ENCODE data around the gene IFNA13. TPM values are rescaled to one million over a fixed set of nuclear protein-coding genes. Genes with fewer than 3 reads are reported as not detected.

Gene IFNA13
- polyA plus RNA-seq, result not detected

GRCh38 chr9:21367957-21368356 is at the start of gene IFNA13:
Gene IFNA13, minus strand, starts transcription at chr9:21368057. Its CDS starts 47 bp downstream, at chr9:21368010.
- H3K36me3 Mint-ChIP-seq, result no peaks in the 10 kb centered on the region
- no peaks in the 10 kb centered on the region for H3K9me3 Mint-ChIP-seq
- no peak within 1 kb of the TSS for H3K4me3 Mint-ChIP-seq
- peaks cover 2 to 15% (median 14%) of the 10 kb centered on the region in 3 donors for H3K27me3 Mint-ChIP-seq (ENCODE audit: low read depth in 3 of 3)
- no peak within 1 kb of the TSS for H3K27ac Mint-ChIP-seq
- DNase-seq, result no peak
- no peaks in the 10 kb centered on the region for H3K4me1 Mint-ChIP-seq

GRCh38 chr9:21415493-21416267 is 47.8 kb upstream of the IFNA13 start:
- Mint-ChIP-seq H3K36me3 (no peaks in the 10 kb centered on the region), H3K27ac (no peak overlapping the region), H3K4me1 (no peaks in the 10 kb centered on the region), H3K9me3 (no peaks in the 10 kb centered on the region), H3K27me3 (ENCODE audit: low read depth in 3 of 3) (peaks cover 0 to 5% (median 3%) of the 10 kb centered on the region in 3 donors), H3K4me3 (no peak overlapping the region)
- DNase-seq, result no peak

- H3K27ac Mint-ChIP-seq, result no peak overlapping the region
- no peaks in the 10 kb centered on the region for H3K9me3 Mint-ChIP-seq
- no peak overlapping the region for H3K4me3 Mint-ChIP-seq
- no peaks in the 10 kb centered on the region for H3K36me3 Mint-ChIP-seq
- H3K27me3 Mint-ChIP-seq (ENCODE audit: low read depth in 3 of 3), result peaks cover 0 to 3% (median 2%) of the 10 kb centered on the region in 3 donors
- H3K4me1 Mint-ChIP-seq, result no peaks in the 10 kb centered on the region
- DNase-seq, result no peak
These were observed 46.5 kb upstream of the IFNA13 start for GRCh38 chr9:21414220-21414940.

- Mint-ChIP-seq H3K36me3 (no peaks in the 10 kb centered on the region), H3K27ac (no peak overlapping the region), H3K27me3 (ENCODE audit: low read depth in 3 of 3) (peaks cover 0 to 3% (median 2%) of the 10 kb centered on the region in 3 donors), H3K9me3 (no peaks in the 10 kb centered on the region), H3K4me3 (no peak overlapping the region), H3K4me1 (no peaks in the 10 kb centered on the region)
- DNase-seq, result no peak
These were observed 45.8 kb upstream of the IFNA13 start for GRCh38 chr9:21413624-21414023.

GRCh38 chr9:21413151-21413550 is 45.3 kb upstream of the IFNA13 start:
- Mint-ChIP-seq H3K27me3 (ENCODE audit: low read depth in 3 of 3) (peaks cover 0 to 3% (median 2%) of the 10 kb centered on the region in 3 donors), H3K9me3 (no peaks in the 10 kb centered on the region), H3K27ac (no peak overlapping the region)

GRCh38 chr9:21412107-21412506 is 44.2 kb upstream of the IFNA13 start:
- Mint-ChIP-seq H3K27me3 (ENCODE audit: low read depth in 3 of 3) (peaks cover 0 to 3% (median 2%) of the 10 kb centered on the region in 3 donors), H3K9me3 (no peaks in the 10 kb centered on the region)

More at GRCh38 chr9:21413151-21413550, 45.3 kb upstream of the IFNA13 start:
- no peak for DNase-seq
- Mint-ChIP-seq H3K36me3 (no peaks in the 10 kb centered on the region), H3K4me3 (no peak overlapping the region), H3K4me1 (no peaks in the 10 kb centered on the region)

GRCh38 chr9:21408817-21409216 is 41.0 kb upstream of the IFNA13 start, which contains the start of gene IFNA8:
Gene IFNA8, plus strand, starts transcription at chr9:21409117. Its CDS starts 60 bp downstream, at chr9:21409177.
- Mint-ChIP-seq H3K4me1 (no peaks in the 10 kb centered on the region), H3K27me3 (ENCODE audit: low read depth in 3 of 3) (peaks cover 0 to 6% (median 2%) of the 10 kb centered on the region in 3 donors), H3K36me3 (no peaks in the 10 kb centered on the region), H3K4me3 (no peak within 1 kb of the TSS), H3K9me3 (no peaks in the 10 kb centered on the region), H3K27ac (no peak within 1 kb of the TSS)
- no peak for DNase-seq

More at GRCh38 chr9:21412107-21412506, 44.2 kb upstream of the IFNA13 start:
- DNase-seq, result no peak
- Mint-ChIP-seq H3K27ac (no peak overlapping the region), H3K4me1 (no peaks in the 10 kb centered on the region), H3K4me3 (no peak overlapping the region), H3K36me3 (no peaks in the 10 kb centered on the region)

GRCh38 chr9:21404146-21404545 is 36.3 kb upstream of the IFNA13 start:
- Mint-ChIP-seq H3K36me3 (no peaks in the 10 kb centered on the region), H3K27ac (no peak overlapping the region), H3K4me1 (peaks cover 0 to 2% of the 10 kb centered on the region in 2 donors)

GRCh38 chr9:21402386-21403251 is 34.8 kb upstream of the IFNA13 start:
- H3K4me1 Mint-ChIP-seq, result peaks cover 0 to 2% of the 10 kb centered on the region in 2 donors
- no peak overlapping the region for H3K27ac Mint-ChIP-seq
- H3K36me3 Mint-ChIP-seq, result no peaks in the 10 kb centered on the region
- DNase-seq, result no peak
- H3K27me3 Mint-ChIP-seq (ENCODE audit: low read depth in 3 of 3), result peaks cover 4 to 5% (median 5%) of the 10 kb centered on the region in 3 donors
- no peak overlapping the region for H3K4me3 Mint-ChIP-seq
- H3K9me3 Mint-ChIP-seq, result no peaks in the 10 kb centered on the region

More at GRCh38 chr9:21404146-21404545, 36.3 kb upstream of the IFNA13 start:
- peaks cover 2 to 4% (median 2%) of the 10 kb centered on the region in 3 donors for H3K27me3 Mint-ChIP-seq (ENCODE audit: low read depth in 3 of 3)
- H3K9me3 Mint-ChIP-seq, result no peaks in the 10 kb centered on the region
- no peak overlapping the region for H3K4me3 Mint-ChIP-seq
- no peak for DNase-seq

- Mint-ChIP-seq H3K9me3 (no peaks in the 10 kb centered on the region), H3K36me3 (no peaks in the 10 kb centered on the region), H3K27me3 (ENCODE audit: low read depth in 3 of 3) (peaks cover 3 to 11% (median 5%) of the 10 kb centered on the region in 3 donors), H3K4me1 (peaks cover 8 to 11% of the 10 kb centered on the region in 2 donors), H3K27ac (no peak overlapping the region), H3K4me3 (no peak overlapping the region)
- no peak for DNase-seq
These were observed 32.1 kb upstream of the IFNA13 start for GRCh38 chr9:21399956-21400355.

GRCh38 chr9:21398955-21399489 is 31.2 kb upstream of the IFNA13 start:
- Mint-ChIP-seq H3K4me1 (peaks cover 8 to 11% of the 10 kb centered on the region in 2 donors), H3K27ac (no peak overlapping the region), H3K4me3 (no peak overlapping the region), H3K27me3 (ENCODE audit: low read depth in 3 of 3) (peaks cover 3 to 10% (median 5%) of the 10 kb centered on the region in 3 donors), H3K9me3 (no peaks in the 10 kb centered on the region), H3K36me3 (no peaks in the 10 kb centered on the region)
- DNase-seq, result no peak

GRCh38 chr9:21395778-21396717 is 28.2 kb upstream of the IFNA13 start:
- DNase-seq, result peak; percentile 40 to 48 (median 44)
- H3K4me3 Mint-ChIP-seq, result peak overlapping the region; percentile 65 to 79 (median 70)
- H3K27ac Mint-ChIP-seq, result no peak overlapping the region
- peaks cover 0 to 1% (median 0%) of the 10 kb centered on the region in 6 donors for H3K9me3 Mint-ChIP-seq
- H3K4me1 Mint-ChIP-seq, result peaks cover 6 to 11% of the 10 kb centered on the region in 2 donors
- no peaks in the 10 kb centered on the region for H3K36me3 Mint-ChIP-seq
- peaks cover 3 to 11% (median 11%) of the 10 kb centered on the region in 3 donors for H3K27me3 Mint-ChIP-seq (ENCODE audit: low read depth in 3 of 3)

All from immature natural killer cell (primary cell).